ENCODE results near the gene CRYL1. TPM values are rescaled to one million over a fixed set of nuclear protein-coding genes. Genes with fewer than 3 reads are reported as not detected.

The CRYL1 gene
- total RNA-seq, 2 donors from 2014 or later: 24.9 to 31.0 TPM

- intact Hi-C loops (cut with DNase I): no loop called here
- ATAC-seq (no peak), DNase-seq (no peak)
Observed at GRCh38 chr13:20412691-20413355, 112.8 kb downstream of the CRYL1 start.

GRCh38 chr13:20411638-20412342 is 113.9 kb downstream of the CRYL1 start:
- ATAC-seq (peak in 1 of 2 donors; percentile 17), DNase-seq (no peak)
- intact Hi-C loops (cut with DNase I): no loop called here

- intact Hi-C loops (cut with DNase I): no loop called here
Observed at GRCh38 chr13:20410726-20411125, 114.9 kb downstream of the CRYL1 start.

GRCh38 chr13:20408181-20408580 is 117.5 kb downstream of the CRYL1 start:
- ATAC-seq: no peak
- no peak for DNase-seq
- intact Hi-C loops (cut with DNase I): no loop called here

More at GRCh38 chr13:20410726-20411125, 114.9 kb downstream of the CRYL1 start:
- ATAC-seq (no peak), DNase-seq (no peak)

- ATAC-seq: no peak
- no peak for DNase-seq
- intact Hi-C loops (cut with DNase I): no loop called here
Observed at GRCh38 chr13:20407759-20408158, 117.9 kb downstream of the CRYL1 start.

GRCh38 chr13:20405691-20406090 is 120.0 kb downstream of the CRYL1 start:
- ATAC-seq (peak in 1 of 2 donors; percentile 35), DNase-seq (no peak)
- intact Hi-C loops (cut with DNase I): no loop called here

GRCh38 chr13:20404488-20405222 is 121.0 kb downstream of the CRYL1 start:
- no peak for ATAC-seq
- no peak for DNase-seq
- intact Hi-C loops (cut with DNase I): no loop called here

GRCh38 chr13:20403826-20404225 is 121.8 kb downstream of the CRYL1 start:
- DNase-seq: no peak
- no peak for ATAC-seq

GRCh38 chr13:20402881-20403280 is 122.8 kb downstream of the CRYL1 start:
- ATAC-seq (no peak), DNase-seq (no peak)
- intact Hi-C loops (cut with DNase I): no loop called here

More at GRCh38 chr13:20403826-20404225, 121.8 kb downstream of the CRYL1 start:
- intact Hi-C loops (cut with DNase I): no loop called here

- no peak for DNase-seq
- no peak for ATAC-seq
- intact Hi-C loops (cut with DNase I): no loop called here
Observed at GRCh38 chr13:20401931-20402856, 123.5 kb downstream of the CRYL1 start.

GRCh38 chr13:20401531-20401930 is 124.1 kb downstream of the CRYL1 start:
- DNase-seq (no peak), ATAC-seq (peak in 1 of 2 donors; percentile 38)
- intact Hi-C loops (cut with DNase I): no loop called here

- DNase-seq (no peak), ATAC-seq (no peak)
- intact Hi-C loops (cut with DNase I): no loop called here
Observed at GRCh38 chr13:20400774-20401173, 124.9 kb downstream of the CRYL1 start.

GRCh38 chr13:20399961-20400360 is 125.7 kb downstream of the CRYL1 start:
- DNase-seq: no peak
- no peak for ATAC-seq
- intact Hi-C loops (cut with DNase I): no loop called here

- intact Hi-C loops (cut with DNase I): no loop called here
- DNase-seq: no peak
- no peak for ATAC-seq
Observed at GRCh38 chr13:20399515-20399914, 126.1 kb downstream of the CRYL1 start.

- intact Hi-C loops (cut with DNase I): no loop called here
Observed at GRCh38 chr13:20398459-20398858, 127.2 kb downstream of the CRYL1 start.

GRCh38 chr13:20397896-20398295 is 127.8 kb downstream of the CRYL1 start:
- ATAC-seq (no peak), DNase-seq (no peak)
- intact Hi-C loops (cut with DNase I): no loop called here

More at GRCh38 chr13:20398459-20398858, 127.2 kb downstream of the CRYL1 start:
- no peak for ATAC-seq
- DNase-seq: no peak

- intact Hi-C loops (cut with DNase I): no loop called here
- ATAC-seq (no peak), DNase-seq (no peak)
Observed at GRCh38 chr13:20395061-20395916, 130.4 kb downstream of the CRYL1 start.

- no peak for DNase-seq
- no peak for ATAC-seq
- intact Hi-C loops (cut with DNase I): no loop called here
Observed at GRCh38 chr13:20394506-20394905, 131.2 kb downstream of the CRYL1 start.
